Heart left ventricle (tissue), 16 donors: Measurements from ENCODE around the gene INO80C. TPM values are rescaled to one million over a fixed set of nuclear protein-coding genes. Genes with fewer than 3 reads are reported as not detected.
A peak's percentile ranks its signal among the peaks of the same experiment; 100 is the strongest.
"Not testable (repeated sequence)": the region's sequence is repeated elsewhere in the genome, so short reads cannot be mapped to it uniquely, and the experiment has no call there.

Experiments
- ATAC-seq, 4 donors: fragments of 200-7000 bp; cut with Tn5 transposase; one replicate each; pipeline ENCODE4 v1.9.1; 2020 to 2022; ENCODE audit warnings: moderate library complexity in 4 of 4, mild to moderate bottlenecking in 3 of 4, moderate number of reproducible peaks in 1 of 4
- DNase-seq, 5 donors: peaks; one replicate each; pipeline ENCODE4 v3.0.0-alpha.2; 2020
- H3K27ac ChIP-seq, 12 donors: fragments of 200-600 bp; sonication (generic) in 4 of 12; one replicate each; pipeline versions ENCODE4 v1.5.0 to v1.8.0; 2016 to 2022; ENCODE audit warnings: mild to moderate bottlenecking in 2 of 12
- H3K27me3 ChIP-seq, 9 donors: fragments of 200-600 bp; sonication (generic) in 2 of 9; one replicate each; pipeline versions ENCODE4 v1.5.1 to v1.8.0; 2016 to 2022; ENCODE audit warnings: mild to moderate bottlenecking in 3 of 9
- H3K36me3 ChIP-seq, 9 donors: fragments of 200-600 bp; sonication (generic) in 2 of 9; one replicate each; pipeline versions ENCODE4 v1.5.0 to v1.8.0; 2018 to 2022; ENCODE audit warnings: mild to moderate bottlenecking in 2 of 9
- H3K4me1 ChIP-seq, 12 donors: fragments of 200-600 bp; sonication (generic) in 4 of 12; one replicate each; pipeline versions ENCODE4 v1.5.0 to v1.8.0; 2016 to 2022; ENCODE audit warnings: mild to moderate bottlenecking in 3 of 12
- H3K4me3 ChIP-seq, 12 donors: fragments of 200-600 bp; sonication (generic) in 4 of 12; one replicate each; pipeline versions ENCODE4 v1.5.0 to v1.8.0; 2017 to 2022; ENCODE audit warnings: mild to moderate bottlenecking in 9 of 12, moderate library complexity in 4 of 12
- H3K9me3 ChIP-seq, 12 donors: fragments of 200-600 bp; sonication (generic) in 4 of 12; one replicate each; pipeline versions ENCODE4 v1.5.0 to v1.8.0; 2016 to 2022; ENCODE audit warnings: mild to moderate bottlenecking in 1 of 12
- CTCF ChIP-seq, 12 donors: fragments of 200-600 bp; sonication (generic) in 4 of 12; IDR thresholded peaks; one replicate each; pipeline versions ENCODE4 v1.5.0 to v1.8.0; 2018 to 2022; ENCODE audit warnings: antibody characterized with exemption in 12 of 12, mild to moderate bottlenecking in 5 of 12
- POLR2A ChIP-seq, 2 donors: fragments of 450-650 bp; IDR thresholded peaks; one replicate each; pipeline ENCODE4 v1.6.1; 2017; ENCODE audit warnings: antibody characterized with exemption in 2 of 2, mild to moderate bottlenecking in 2 of 2, moderate library complexity in 2 of 2
- WGBS, 4 donors: extraction: QIAGEN DNeasy Blood & Tissue Kit in 2 of 4; methylation state at CpG; one replicate each; pipeline versions ENCODE4 v1.1.5 to v1.1.7; 2013 to 2018; 5-methylcytosine and 5-hydroxymethylcytosine counted together
- intact Hi-C, 10 donors: fragments of 100-400 bp; cut with DNase I; formaldehyde crosslinking; loops; one replicate each; pipeline versions ENCODE4 v1.11.1 to v1.14.2; 2022
- polyA plus RNA-seq, 2 donors: library from polyadenylated mRNA; stranded (reverse); fragments of 200-250 nt; gene quantifications; one replicate each; pipeline ENCODE4 v1.2.3, GENCODE V29; 2013
- total RNA-seq, 9 donors: library from RNA; depleted of rRNA in 2 of 9; stranded (reverse); fragments of >200 nt in 2 of 9; fragmentation: NEBNext Ultra II Directional in 3 of 9; extraction: Animal tissue kit (Norgen Biotek cat#: 25700) in 3 of 9; gene quantifications; one replicate each; pipeline versions ENCODE4 v1.1.0 to v1.2.4, GENCODE V29; 2016 to 2023
- donor health status: ischemic (EF 13 %, LVEDD 7.1; RV severe dilation, severe dysfunction).
- donor health status: healthy with polysubstance abuse.
- donor health status: DM: no; HTN: yes; CAD: no.
- donor health status: DM: no; HTN: no; CAD: no.
- donor health status: ischemic (EF 25% LVEDD 6.9; RV normal size, moderate dysfunction).
- donor health status: ischemic (EF 25% LVEDD 5.7; RV mildly dilated, moderate dysfunction).
- donor health status: healthy.
- donor health status: DM: yes; HTN: yes; CAD: no.
- donor health status: ischemic (EF 35%, LVEDD 5.7; RV mildly dilated, moderate dysfunction).
- donor health status: nonischemic (EF 11% LVEDD 7.7; RV severe dilation, severe dysfunction).
- donor health status: DM: yes; HTN: yes; CAD: no.
- donor health status: PGD.
- donor health status: ischemic (EF 29% LVEDD 5.4; RV normal size, mild dysfunction).
- donor health status: nonischemic (EF 23%, LVEDD 6.1; RV moderate dilation, normal function).

Gene INO80C
- total and polyA plus RNA-seq, 11 donors, result 5.6 to 29.0 (median 22.3) TPM

- H3K36me3 ChIP-seq, result no peaks in the 10 kb centered on the region
- peak; percentile 20 to 71 (median 63) for ATAC-seq
- no peak overlapping the region for H3K4me3 ChIP-seq
- H3K4me1 ChIP-seq, result peaks cover 0 to 31% (median 16%) of the 10 kb centered on the region in 12 donors
- H3K9me3 ChIP-seq, result no peaks in the 10 kb centered on the region
- 55 to 60% (median 58%) methylated on average over 7 of the region's 7 CpGs for WGBS, 4 donors
- peak overlapping the region in 9 of 12 donors; percentile 7 to 54 (median 22) for H3K27ac ChIP-seq
- DNase-seq, result peak in 2 of 5 donors; percentile 38 to 42
- H3K27me3 ChIP-seq, result no peaks in the 10 kb centered on the region
- intact Hi-C loops, result loop anchor here in 2 of 10 donors (5.0 to 10.0 kb wide), 3 partner anchors 83 to 225 kb away; no protein-coding TSS in a partner anchor
- TF ChIP-seq CTCF (IDR thresholded peaks at IDR 0.05) (no peak), POLR2A (IDR thresholded peaks at IDR 0.05) (no peak)
Observed at GRCh38 chr18:35489913-35490490, 7.8 kb downstream of the INO80C start.

- DNase-seq, H3K4me3 ChIP-seq, H3K27me3 ChIP-seq, H3K36me3 ChIP-seq, H3K9me3 ChIP-seq, intact Hi-C loops, ATAC-seq: not testable (repeated sequence)
- Histone ChIP-seq H3K4me1 (peaks cover 0 to 31% (median 16%) of the 10 kb centered on the region in 12 donors), H3K27ac (peak overlapping the region in 7 of 12 donors; percentile 7 to 54 (median 22))
- 80 to 96% (median 95%) methylated on average over 3 of the region's 3 CpGs for WGBS, 4 donors
Observed at GRCh38 chr18:35489281-35489680, 8.5 kb downstream of the INO80C start.

GRCh38 chr18:35488396-35488795, 9.4 kb downstream of the INO80C start:
- intact Hi-C loops, H3K36me3 ChIP-seq, DNase-seq, ATAC-seq, H3K9me3 ChIP-seq, H3K4me3 ChIP-seq, H3K27ac ChIP-seq, H3K27me3 ChIP-seq: not testable (repeated sequence)
- 93 to 100% (median 97%) methylated on average over 2 of the region's 2 CpGs for WGBS, 4 donors
- peaks cover 0 to 31% (median 16%) of the 10 kb centered on the region in 12 donors for H3K4me1 ChIP-seq

- H3K27ac ChIP-seq, ATAC-seq, DNase-seq, intact Hi-C loops, H3K9me3 ChIP-seq, H3K4me3 ChIP-seq, H3K36me3 ChIP-seq, H3K27me3 ChIP-seq: not testable (repeated sequence)
- 96 to 99% (median 97%) methylated on average over 4 of the region's 4 CpGs for WGBS, 4 donors
- peaks cover 0 to 31% (median 16%) of the 10 kb centered on the region in 12 donors for H3K4me1 ChIP-seq
Observed at GRCh38 chr18:35487525-35487924, 10.2 kb downstream of the INO80C start.

- Histone ChIP-seq H3K27ac (no peak overlapping the region), H3K9me3 (no peaks in the 10 kb centered on the region), H3K36me3 (no peaks in the 10 kb centered on the region), H3K27me3 (no peaks in the 10 kb centered on the region), H3K4me1 (peaks cover 0 to 17% (median 11%) of the 10 kb centered on the region in 12 donors), H3K4me3 (no peak overlapping the region)
- TF ChIP-seq CTCF (IDR thresholded peaks at IDR 0.05) (no peak), POLR2A (IDR thresholded peaks at IDR 0.05) (no peak)
- 95 to 100% (median 98%) methylated on average over 1 of the region's 1 CpG for WGBS, 4 donors
- intact Hi-C loops, result no loop called here
- ATAC-seq, result no peak
- DNase-seq, result no peak
Observed at GRCh38 chr18:35485852-35486251, 11.9 kb downstream of the INO80C start.

GRCh38 chr18:35484034-35484433, 13.7 kb downstream of the INO80C start:
- DNase-seq, result no peak
- intact Hi-C loops, result no loop called here
- no peak for ATAC-seq
- no peak for TF ChIP-seq CTCF (IDR thresholded peaks at IDR 0.05)
- no peak for TF ChIP-seq POLR2A (IDR thresholded peaks at IDR 0.05)
- H3K9me3 ChIP-seq, result no peaks in the 10 kb centered on the region
- no peaks in the 10 kb centered on the region for H3K36me3 ChIP-seq
- peaks cover 0 to 5% (median 0%) of the 10 kb centered on the region in 12 donors for H3K4me1 ChIP-seq
- H3K27me3 ChIP-seq, result no peaks in the 10 kb centered on the region
- no peak overlapping the region for H3K4me3 ChIP-seq
- no peak overlapping the region for H3K27ac ChIP-seq
